Panc1 (cell line): Measurements from ENCODE around the gene MPP3. TPM values are rescaled to one million over a fixed set of nuclear protein-coding genes. Genes with fewer than 3 reads are reported as not detected.

Experiments used
- ATAC-seq: fragments of 200-7000 bp; cut with Tn5 transposase; 2 replicates; pipeline ENCODE4 v1.9.1; 2020; ENCODE audit warnings: mild to moderate bottlenecking, moderate library complexity
- BruUV-seq: library from RNA; stranded (reverse); fragments of 400-500 nt; replicated peaks from 2 replicates; lab custom pipeline; 2021; lab: Mats Ljungman, UMichigan
- CTCF ChIA-PET: fragments of 300-600 bp; sonication (Branson Sonifier 250); formaldehyde crosslinking; loops from one replicate; lab custom pipeline; 2022; ENCODE audit warnings: antibody characterized with exemption; lab: Charles Lee
- POLR2A ChIA-PET: fragments of 300-600 bp; sonication (Branson Sonifier 250); formaldehyde crosslinking; loops from one replicate; lab custom pipeline; 2022; ENCODE audit warnings: antibody characterized with exemption; lab: Charles Lee
- DNase-seq: peaks from one replicate; pipeline ENCODE4 v3.0.0-alpha.2; 2010; ENCODE audit warnings: low read depth, low spot score
- H3K27ac ChIP-seq: 2 replicates; pipeline ENCODE4 v1.5.1; 2011; ENCODE audit warnings: mild to moderate bottlenecking, low read length, inconsistent platforms
- H3K27me3 ChIP-seq: fragments of 200-500 bp; sonication (Bioruptor generic); 2 replicates; pipeline ENCODE4 v1.6.0; 2014; ENCODE audit warnings: low read length, inconsistent platforms; ENCODE audit not compliant: control insufficient read depth, insufficient read depth
- H3K36me3 ChIP-seq: fragments of 200-500 bp; sonication (Bioruptor generic); 2 replicates; pipeline ENCODE4 v1.5.1; 2014; ENCODE audit warnings: inconsistent platforms, mild to moderate bottlenecking, low read length, moderate library complexity; ENCODE audit not compliant: control insufficient read depth, insufficient read depth
- H3K4me1 ChIP-seq: 2 replicates; pipeline ENCODE4 v1.5.1; 2011; ENCODE audit warnings: inconsistent platforms, mild to moderate bottlenecking, low read length, moderate library complexity; ENCODE audit not compliant: control insufficient read depth, insufficient read depth
- H3K4me3 ChIP-seq, 2 experiments: 2 replicates each; pipeline ENCODE4 v1.5.1; 2011 to 2012; ENCODE audit warnings: low read depth in 2 of 2, low read length in 2 of 2, mild to moderate bottlenecking in 2 of 2, inconsistent platforms in 1 of 2, moderate library complexity in 1 of 2
- H3K9me3 ChIP-seq: fragments of 200-500 bp; sonication (Bioruptor generic); 2 replicates; pipeline ENCODE4 v1.5.1; 2014; ENCODE audit warnings: low read depth, mild to moderate bottlenecking, inconsistent platforms, low read length, moderate library complexity; ENCODE audit not compliant: control insufficient read depth, insufficient read depth
- POLR2AphosphoS5 ChIP-seq: IDR thresholded peaks from 2 replicates; pipeline ENCODE4 v1.6.1; 2012; ENCODE audit warnings: mild to moderate bottlenecking, low read depth, low read length, moderate library complexity
- REST ChIP-seq, 2 experiments: IDR thresholded peaks; 2 replicates each; pipeline ENCODE4 v1.6.1; 2011 to 2012; ENCODE audit warnings: low read depth in 2 of 2, control low read depth in 1 of 2, low read length in 1 of 2, mild to moderate bottlenecking in 1 of 2, moderate library complexity in 1 of 2; ENCODE audit not compliant: insufficient read depth in 1 of 2
- SIN3A ChIP-seq: IDR thresholded peaks from 2 replicates; pipeline ENCODE4 v1.6.1; 2012; ENCODE audit warnings: low read depth, mild to moderate bottlenecking, low read length, moderate library complexity, borderline replicate concordance; ENCODE audit not compliant: insufficient read depth
- TCF7L2 ChIP-seq: IDR thresholded peaks from 2 replicates; pipeline ENCODE4 v1.6.1; 2011; ENCODE audit warnings: mild to moderate bottlenecking, low read depth, low read length, inconsistent platforms
- in situ Hi-C: cut with HindIII; loops from 2 replicates; pipeline ENCODE4 v1.10.0; 2016; ENCODE audit warnings: low sequenced_read_pairs, low pct_unique_long_range_greater_than_20kb
- intact Hi-C: fragments of 100-400 bp; cut with micrococcal nuclease; formaldehyde crosslinking; loops from one replicate; pipeline ENCODE4 v1.10.0; 2022; ENCODE audit not compliant: unreplicated experiment
- total RNA-seq: library from RNA; stranded (reverse); gene quantifications from one replicate; pipeline ENCODE4 v1.2.1, GENCODE V29; 2021; ENCODE audit not compliant: unreplicated experiment
- TF ChIP-seq, protein P1 (sequence below): fragments of 450-650 bp; IDR thresholded peaks from 2 replicates; pipeline ENCODE4 v1.5.1; 2017; ENCODE audit warnings: mild to moderate bottlenecking

MPP3 gene
- total RNA-seq, 1 experiment from 2014 or later, result 7.1 TPM

- POLR2A ChIA-PET, result no interaction called here
- Histone ChIP-seq H3K4me1 (no peaks in the 10 kb centered on the region), H3K27ac (no peak overlapping the region), H3K9me3 (no peaks in the 10 kb centered on the region), H3K4me3 (no peak overlapping the region), H3K36me3 (no peaks in the 10 kb centered on the region), H3K27me3 (no peaks in the 10 kb centered on the region)
- no peak for ATAC-seq
- CTCF ChIA-PET, result no interaction called here
- no peak for TF ChIP-seq TCF7L2
- TF ChIP-seq REST (IDR thresholded peaks at IDR 0.05; ENCODE audit: insufficient read depth in 1 of 2, low read depth in 2 of 2, low read length in 1 of 2), result no peak
- TF ChIP-seq, protein P1, sequence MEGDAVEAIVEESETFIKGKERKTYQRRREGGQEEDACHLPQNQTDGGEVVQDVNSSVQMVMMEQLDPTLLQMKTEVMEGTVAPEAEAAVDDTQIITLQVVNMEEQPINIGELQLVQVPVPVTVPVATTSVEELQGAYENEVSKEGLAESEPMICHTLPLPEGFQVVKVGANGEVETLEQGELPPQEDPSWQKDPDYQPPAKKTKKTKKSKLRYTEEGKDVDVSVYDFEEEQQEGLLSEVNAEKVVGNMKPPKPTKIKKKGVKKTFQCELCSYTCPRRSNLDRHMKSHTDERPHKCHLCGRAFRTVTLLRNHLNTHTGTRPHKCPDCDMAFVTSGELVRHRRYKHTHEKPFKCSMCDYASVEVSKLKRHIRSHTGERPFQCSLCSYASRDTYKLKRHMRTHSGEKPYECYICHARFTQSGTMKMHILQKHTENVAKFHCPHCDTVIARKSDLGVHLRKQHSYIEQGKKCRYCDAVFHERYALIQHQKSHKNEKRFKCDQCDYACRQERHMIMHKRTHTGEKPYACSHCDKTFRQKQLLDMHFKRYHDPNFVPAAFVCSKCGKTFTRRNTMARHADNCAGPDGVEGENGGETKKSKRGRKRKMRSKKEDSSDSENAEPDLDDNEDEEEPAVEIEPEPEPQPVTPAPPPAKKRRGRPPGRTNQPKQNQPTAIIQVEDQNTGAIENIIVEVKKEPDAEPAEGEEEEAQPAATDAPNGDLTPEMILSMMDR, result no peak
- TF ChIP-seq POLR2AphosphoS5, result no peak
- TF ChIP-seq SIN3A, result no peak
- in situ Hi-C loops (no loop called here), intact Hi-C loops (no loop called here)
- DNase-seq, result no peak
- no TSS peak for BruUV-seq
Observed at GRCh38 chr17:43809121-43809520, 23.8 kb downstream of the MPP3 start.

DNA sequence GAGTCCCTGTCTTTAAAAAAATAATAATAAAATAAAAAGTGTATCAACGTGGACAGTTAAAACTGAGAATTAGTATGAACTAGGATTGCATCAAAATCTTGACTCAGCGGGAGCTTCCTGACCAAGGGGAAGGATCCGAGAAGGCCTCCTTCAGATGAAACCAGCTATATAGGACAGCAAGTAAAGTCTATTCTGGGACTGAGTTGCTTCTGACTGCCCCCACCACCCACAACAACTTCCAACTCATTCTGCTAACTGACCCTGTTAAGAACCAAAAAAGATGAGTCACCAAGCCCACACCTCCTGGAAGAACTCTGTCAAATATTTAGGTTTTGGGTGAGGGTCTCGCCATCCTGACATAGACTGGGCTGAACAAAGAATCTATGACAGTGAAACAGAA, 24.9 kb downstream of the MPP3 start:
- in situ Hi-C loops, result no loop called here
- no peak for DNase-seq
- ChIA-PET CTCF (no interaction called here), POLR2A (no interaction called here)
- no peaks in the 10 kb centered on the region for H3K9me3 ChIP-seq
- H3K36me3 ChIP-seq, result no peaks in the 10 kb centered on the region
- H3K4me1 ChIP-seq, result no peaks in the 10 kb centered on the region
- no peak overlapping the region for H3K4me3 ChIP-seq
- intact Hi-C loops, result no loop called here
- no TSS peak for BruUV-seq
- no peak overlapping the region for H3K27ac ChIP-seq
- ATAC-seq, result no peak
- H3K27me3 ChIP-seq, result no peaks in the 10 kb centered on the region
- no peak for TF ChIP-seq SIN3A
- TF ChIP-seq POLR2AphosphoS5, result no peak
- TF ChIP-seq TCF7L2, result no peak
- TF ChIP-seq, protein P1, result no peak
- no peak for TF ChIP-seq REST (IDR thresholded peaks at IDR 0.05; ENCODE audit: insufficient read depth in 1 of 2, low read depth in 2 of 2, low read length in 1 of 2)
